HG03439 (cell line): Measurements from ENCODE around the gene SH3BP5L.

Experiments
- ATAC-seq: cut with Tn5 transposase; IDR thresholded peaks from one replicate; pipeline ENCODE4 v1.9.1; 2021; ENCODE audit warnings: mild to moderate bottlenecking, moderate library complexity; ENCODE audit not compliant: unreplicated experiment

Gene SH3BP5L

DNA sequence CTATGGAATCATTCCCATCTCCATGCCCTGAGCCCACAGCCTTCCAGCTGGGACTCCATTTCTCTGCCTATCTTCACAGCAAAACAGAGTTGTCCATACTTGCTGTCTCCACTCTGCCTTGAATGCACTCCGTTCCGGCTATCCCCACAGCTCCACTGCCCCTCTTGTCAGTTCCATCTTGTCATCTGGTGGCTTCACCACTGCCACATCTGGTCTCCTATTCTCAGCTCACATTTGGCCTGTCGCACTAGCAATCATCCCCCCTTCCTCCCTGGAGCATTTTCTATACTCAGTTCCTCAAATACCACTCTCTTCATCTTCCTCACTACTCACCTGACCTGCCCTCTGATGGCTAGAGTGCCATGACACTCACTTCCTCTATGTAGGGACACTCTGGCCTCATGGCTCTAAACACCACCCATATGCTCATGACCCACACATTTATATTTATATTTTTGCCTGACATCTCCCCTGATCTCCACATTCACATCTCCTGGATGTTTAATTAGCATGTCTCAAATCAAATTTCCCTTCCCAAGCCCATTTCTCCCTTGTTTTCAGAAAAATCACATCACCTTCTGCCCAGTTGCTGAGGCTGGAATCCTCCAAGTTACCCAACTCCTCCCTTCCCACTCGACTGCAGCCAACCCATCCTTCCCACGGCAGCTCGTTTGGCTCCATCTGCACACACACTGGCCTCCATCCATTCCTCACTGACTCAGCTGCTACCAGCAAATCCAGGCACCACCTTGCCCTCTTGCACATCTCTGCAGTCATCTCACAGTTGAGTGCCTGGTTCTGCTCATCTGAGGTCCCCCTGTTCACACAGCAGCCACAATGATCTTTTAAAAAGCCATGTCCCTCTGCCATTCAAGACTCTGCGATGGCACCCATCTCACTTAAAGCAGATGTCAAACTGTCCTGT lies 27.0 kb upstream of the SH3BP5L start:
- no peak for ATAC-seq

DNA sequence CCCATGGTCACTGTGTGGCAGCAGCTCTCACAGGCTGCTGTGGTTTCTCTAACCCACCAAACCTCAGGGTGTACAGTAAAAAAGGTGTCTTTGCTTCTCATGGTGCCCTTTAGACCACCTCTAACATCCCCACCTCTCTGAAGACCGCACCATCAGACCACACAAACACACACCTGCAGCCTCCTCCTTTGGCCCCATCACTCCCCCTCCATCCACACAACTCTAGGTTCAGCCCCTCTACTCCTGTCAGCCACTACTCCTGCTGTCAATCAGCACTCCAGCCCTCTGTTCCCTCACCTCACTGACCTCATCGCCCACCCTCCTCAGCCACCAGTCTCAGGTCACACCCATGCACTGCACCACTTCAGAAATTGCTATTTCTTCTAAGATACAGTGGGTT lies 25.7 kb upstream of the SH3BP5L start:
- no peak for ATAC-seq

DNA sequence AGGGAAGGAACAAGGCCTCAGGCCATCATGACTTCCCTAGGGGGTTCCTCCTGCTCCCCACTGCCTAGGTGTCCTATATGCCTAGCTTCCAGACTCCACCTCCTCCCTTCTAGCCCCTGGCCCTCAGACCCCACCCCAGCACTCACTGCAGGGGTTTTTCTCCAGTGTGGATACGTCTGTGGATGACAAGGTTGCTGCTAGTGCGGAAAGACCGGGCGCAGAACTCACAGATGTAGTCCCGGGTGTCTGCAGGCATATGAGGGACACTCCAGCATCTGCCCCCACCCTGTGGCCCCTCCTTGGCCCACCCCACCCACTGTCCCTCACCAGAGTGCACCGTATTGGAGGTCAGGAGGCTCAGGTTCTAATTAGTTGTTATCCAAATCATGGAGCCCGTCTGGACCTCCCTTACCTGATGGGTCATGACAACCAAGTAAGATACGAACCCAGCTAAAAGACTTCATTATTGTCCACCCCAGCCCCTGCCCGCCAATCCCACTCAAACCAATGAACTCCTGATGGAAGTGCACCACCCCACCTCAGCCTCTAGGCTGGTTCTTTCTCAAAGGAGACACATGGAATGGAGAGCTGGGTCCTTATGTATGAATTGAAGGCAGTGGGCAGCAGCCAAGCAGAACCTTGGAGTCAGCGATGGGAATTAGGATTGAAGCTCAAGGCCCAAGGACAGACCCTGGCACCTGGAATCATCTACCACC lies 25.0 kb upstream of the SH3BP5L start:
- ATAC-seq: no peak

DNA sequence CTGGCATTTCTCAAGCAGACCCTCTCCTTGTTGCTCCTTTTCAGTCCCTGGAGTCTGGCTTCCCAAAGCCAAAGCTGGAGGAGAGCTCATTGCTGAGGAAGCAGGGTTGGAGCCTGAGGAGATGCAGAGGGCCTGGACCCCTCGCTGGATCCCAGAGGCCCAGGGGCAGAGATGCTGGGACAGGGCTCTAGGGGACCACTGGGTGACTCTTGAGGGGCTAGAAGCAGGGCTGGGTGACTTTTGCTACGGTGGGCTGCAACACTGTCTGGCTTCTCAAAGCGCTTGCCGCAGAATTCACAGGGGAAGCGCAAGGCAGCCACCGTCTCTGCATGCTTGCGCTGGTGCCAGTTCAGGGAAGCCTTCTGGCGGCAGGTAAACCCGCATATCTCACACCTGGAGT lies 24.4 kb upstream of the SH3BP5L start:
- no peak for ATAC-seq

DNA sequence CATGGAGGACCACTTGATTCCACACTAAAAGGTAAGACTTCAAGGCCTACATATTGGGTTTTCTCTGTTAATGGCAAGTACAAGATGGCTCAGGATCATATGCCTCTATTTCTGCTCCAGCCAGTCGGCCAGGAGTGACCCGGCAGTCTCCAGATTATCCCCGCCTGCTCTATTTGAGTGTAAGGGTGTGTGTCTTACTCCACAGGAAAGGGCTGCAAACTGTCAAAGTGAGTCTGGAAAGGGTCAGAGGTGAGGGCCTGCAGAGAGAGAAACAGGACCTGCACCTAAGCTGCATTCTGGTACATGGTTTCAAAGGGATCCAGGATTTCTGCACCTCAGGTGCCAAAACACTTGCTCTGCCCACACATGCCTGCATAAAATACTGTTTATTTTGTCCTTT lies 23.9 kb upstream of the SH3BP5L start:
- ATAC-seq: no peak

DNA sequence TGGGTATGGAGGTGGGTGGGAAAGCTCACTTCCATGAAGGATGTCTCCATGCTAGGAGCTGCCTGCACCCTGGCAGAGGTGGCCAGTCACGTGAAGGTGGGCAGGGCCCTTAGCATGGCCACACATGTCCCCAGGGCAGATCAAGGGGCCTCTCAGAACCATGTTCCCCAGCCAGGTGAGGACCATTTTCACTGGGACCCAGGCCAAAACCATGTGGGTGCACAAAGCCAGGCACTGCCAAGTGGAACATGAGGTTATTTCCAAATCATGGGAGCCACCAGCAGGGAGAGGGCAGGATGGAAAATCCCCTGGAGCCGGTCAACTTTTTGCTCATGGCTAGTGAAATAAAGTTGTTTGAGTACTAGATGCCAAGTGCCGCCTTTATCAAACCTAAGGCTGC lies 23.4 kb upstream of the SH3BP5L start:
- ATAC-seq: no peak

DNA sequence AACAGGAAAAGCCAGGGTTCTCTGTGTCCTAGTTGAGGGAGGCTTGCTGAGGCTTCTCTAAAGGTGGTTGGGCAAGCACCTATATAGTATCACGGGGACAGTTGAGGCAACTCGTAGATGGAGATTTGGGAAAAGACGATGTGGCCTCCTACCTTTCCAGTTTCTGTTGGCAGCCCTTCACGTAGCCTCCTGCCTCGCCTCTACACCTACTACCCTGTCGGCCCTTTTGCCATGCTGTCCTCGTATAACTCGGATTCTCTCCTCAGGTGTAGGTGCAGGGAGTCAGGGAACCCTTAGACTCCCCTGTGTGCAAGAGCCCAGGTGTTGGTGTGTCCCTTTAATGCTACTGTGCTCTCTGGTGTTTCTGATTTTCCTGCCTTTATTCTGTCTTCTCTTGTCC lies 22.9 kb upstream of the SH3BP5L start:
- no peak for ATAC-seq

DNA sequence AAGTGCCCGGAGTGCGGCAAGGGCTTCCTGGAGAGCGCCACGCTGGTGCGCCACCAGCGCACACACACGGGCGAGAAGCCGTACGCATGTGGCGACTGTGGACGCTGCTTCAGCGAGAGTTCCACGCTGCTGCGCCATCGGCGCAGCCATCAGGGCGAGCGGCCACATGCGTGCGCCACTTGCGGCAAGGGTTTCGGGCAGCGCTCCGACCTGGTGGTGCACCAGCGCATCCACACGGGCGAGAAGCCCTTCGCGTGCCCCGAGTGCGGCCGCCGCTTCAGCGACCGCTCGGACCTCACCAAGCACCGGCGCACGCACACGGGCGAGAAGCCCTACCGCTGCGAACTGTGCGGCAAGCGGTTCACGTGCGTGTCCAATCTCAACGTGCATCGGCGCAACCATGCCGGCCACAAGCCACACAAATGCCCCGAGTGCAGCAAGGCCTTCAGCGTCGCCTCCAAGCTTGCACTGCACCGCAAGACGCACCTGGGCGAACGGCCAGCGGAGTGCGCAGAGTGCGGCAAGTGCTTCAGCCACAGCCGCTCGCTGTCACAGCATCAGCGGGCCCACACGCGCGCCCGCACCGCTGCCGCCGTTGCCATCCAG lies 22.3 kb upstream of the SH3BP5L start:
- no peak for ATAC-seq

DNA sequence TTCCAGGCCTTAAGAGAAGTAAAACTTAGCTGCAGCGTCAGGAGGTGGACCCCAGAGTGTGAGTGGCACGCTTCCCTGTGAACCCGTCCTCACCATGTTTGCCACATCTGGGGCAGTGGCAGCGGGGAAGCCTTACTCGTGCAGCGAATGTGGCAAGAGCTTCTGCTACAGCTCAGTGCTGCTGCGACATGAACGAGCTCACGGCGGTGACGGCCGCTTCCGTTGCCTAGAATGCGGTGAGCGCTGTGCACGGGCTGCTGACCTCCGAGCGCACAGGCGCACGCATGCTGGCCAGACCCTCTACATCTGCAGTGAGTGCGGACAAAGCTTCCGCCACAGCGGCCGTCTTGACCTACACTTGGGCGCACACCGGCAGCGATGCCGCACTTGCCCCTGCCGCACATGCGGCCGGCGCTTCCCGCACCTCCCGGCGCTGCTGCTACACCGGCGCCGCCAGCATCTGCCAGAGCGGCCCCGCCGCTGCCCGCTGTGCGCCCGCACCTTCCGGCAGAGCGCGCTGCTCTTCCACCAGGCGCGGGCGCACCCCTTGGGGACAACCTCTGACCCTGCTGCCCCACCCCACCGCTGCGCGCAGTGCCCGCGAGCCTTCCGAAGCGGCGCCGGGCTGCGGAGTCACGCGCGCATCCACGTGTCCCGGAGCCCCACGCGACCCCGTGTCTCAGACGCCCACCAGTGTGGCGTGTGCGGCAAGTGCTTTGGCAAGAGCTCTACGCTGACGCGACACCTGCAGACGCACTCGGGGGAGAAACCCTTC lies 21.7 kb upstream of the SH3BP5L start:
- no peak for ATAC-seq

DNA sequence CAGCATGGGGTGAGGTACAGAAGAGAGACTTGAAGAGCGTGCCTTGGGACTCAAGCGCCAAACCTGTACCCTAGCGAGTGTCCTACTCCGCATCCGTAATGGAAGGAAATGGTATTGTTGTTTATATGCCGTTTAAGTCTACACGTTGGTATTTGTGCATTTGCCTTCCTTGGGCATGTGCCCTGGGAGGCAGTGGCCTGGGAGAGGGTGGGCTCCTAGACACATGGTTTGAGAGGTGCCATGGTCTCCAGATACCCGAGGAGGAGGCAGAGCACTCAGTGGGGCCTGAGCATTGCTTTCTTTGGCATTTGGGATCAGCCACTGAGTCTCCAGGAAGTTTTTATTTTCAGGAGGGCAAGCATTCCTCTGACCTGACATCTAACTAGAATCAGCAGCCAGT lies 18.8 kb upstream of the SH3BP5L start:
- ATAC-seq: no peak

DNA sequence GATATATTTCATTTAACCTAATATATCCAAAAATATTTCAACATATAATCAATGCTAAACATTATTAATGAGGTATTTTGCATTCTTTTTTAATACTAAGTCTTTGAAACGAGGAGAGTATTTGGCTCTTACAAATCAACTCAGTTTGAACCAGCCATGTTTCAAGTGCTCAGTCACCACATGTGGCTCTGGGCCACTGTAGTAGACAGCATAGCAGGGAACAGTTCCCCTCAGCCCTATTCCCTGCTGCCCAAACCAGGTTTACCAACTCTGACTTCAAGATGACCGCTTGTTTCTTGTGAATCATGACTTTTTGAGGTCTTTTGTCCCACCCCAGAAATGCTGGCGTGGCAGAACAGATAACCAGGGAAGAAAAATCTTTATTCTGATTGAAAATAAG lies 18.0 kb upstream of the SH3BP5L start:
- no peak for ATAC-seq

DNA sequence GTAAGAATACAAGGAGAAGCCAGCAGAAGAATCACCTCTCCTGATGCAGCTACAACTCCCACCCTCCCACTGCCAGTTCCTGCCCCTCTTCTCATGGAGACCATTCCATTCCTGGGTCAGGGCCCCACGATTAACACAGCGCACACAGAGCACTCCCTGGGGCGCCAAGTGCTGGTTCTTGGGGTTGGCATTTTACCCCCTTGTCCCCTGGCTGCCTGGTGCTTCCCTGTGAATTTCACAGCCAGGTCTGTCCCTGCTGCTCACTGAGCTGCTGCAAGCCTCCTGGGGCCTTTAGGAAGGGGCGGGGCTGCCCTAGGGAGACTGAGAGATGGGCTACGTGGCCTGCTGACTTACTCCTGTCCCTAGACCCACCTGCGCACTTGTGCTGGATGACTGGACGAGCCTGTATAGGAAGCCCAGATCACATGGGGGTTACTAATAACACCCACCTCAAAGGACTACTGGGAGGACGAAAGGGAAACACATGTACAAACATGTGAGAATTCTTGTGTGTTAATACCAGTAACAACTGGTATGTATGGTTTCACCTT lies 17.1 kb upstream of the SH3BP5L start:
- ATAC-seq: peak; percentile 35

DNA sequence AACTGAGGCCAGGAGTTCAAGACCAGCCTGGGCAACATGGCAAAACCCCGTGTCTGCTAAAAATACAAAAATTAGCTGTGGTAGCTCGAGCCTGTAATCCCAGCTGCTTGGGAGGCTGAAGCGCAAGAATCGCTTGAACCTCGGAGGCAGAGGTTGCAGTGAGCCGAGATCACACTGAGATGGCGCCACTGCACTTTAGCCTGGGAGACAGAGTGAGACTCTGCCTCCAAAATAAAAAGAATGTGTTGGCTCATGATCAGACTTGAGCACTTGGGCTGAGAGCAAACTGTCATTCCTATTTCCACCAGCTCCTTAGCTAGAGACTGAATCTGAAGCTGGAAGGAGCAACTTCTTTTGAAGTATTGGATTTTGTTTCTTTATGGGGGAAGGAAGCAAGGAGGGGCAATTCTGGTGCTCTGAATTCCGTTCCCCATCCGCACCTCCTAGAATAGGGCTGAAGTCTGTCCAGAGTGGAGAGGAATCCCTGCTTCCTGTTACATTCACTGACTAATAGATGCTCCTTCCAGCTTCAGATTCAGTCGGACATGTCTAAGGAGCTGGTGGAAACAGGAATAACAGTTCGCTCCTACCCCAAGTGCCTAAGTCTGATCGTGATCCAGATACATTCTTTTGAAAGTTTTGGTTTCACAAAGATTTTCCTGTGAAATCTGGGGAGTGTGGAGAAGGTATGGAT lies 16.1 kb upstream of the SH3BP5L start:
- ATAC-seq: no peak

DNA sequence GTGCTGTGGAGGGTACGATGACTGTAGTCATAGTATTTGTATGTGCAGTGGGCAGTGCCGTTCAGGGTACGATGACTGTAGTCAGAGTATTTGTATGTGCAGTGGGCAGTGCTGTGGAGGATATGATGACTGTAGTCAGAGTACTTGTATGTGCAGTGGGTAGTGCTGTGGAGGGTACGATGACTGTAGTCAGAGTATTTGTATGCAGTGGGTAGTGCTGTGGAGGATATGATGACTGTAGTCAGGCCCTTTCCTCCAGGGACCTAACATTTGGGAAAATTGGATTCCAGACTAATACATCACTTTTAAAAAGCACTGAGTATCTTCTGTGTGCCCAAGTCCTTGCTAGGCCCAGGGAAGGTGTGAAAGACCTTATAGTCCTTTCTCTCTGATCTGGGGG lies 15.2 kb upstream of the SH3BP5L start:
- ATAC-seq: no peak

DNA sequence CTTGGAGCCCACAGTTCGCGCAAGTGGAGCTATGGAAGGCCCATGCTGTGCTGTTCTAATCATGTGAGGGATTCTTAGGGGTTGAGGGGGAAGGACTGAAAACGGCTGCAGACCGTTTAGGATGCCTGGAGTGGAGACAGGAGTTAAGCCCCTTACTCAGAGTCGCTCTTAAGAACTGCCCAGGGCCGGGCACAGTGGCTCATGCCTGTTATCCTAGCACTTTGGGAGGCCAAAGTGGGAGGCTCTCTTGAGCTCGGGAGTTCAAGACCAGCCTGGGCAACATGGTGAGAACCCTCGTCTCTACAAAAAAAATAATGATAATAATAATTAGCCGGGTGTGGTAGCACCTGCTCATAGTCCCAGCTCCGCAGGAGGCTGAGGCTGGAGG lies 13.4 kb upstream of the SH3BP5L start:
- ATAC-seq: no peak

DNA sequence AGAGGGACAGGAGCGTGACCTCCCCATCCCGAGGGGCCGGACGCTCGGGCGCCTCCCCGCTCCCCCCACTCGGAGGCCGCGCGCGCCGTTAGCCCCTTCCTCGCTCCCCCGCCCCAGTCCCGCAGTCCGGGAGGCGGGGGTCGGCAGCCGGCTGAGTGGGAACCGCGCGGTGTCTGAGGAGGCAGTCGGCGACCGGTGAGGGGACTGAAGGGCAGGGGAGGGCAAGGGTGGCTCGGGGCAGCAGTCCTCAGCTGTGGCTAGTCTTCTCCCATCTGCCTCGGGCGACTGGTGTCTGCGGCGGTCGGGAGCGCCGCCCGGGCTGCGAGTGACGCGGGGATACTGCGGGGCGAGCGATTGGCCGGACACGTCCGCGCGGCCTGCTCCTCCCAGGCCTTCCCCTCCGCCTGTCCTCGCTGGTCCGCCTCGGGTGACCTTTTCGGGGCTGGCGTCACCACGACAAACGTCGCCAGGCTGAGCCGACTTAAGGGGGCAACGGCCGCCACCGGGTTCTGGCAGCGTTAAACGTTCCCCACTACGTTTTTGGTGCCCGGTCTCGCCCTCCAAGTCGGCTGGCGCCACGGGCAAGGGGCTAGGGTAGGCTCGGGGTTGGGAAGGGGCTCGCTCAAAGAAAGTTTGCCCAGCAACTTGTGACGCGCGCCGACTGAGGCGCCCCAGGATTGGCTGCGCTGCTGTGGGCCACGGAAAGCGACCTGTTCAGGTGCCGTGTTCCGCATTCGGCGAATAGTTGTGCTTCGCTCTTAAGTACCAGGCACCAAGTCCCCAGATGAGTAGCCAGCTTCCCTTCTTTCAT lies 12.8 kb upstream of the SH3BP5L start:
- peak; percentile 62 for ATAC-seq

DNA sequence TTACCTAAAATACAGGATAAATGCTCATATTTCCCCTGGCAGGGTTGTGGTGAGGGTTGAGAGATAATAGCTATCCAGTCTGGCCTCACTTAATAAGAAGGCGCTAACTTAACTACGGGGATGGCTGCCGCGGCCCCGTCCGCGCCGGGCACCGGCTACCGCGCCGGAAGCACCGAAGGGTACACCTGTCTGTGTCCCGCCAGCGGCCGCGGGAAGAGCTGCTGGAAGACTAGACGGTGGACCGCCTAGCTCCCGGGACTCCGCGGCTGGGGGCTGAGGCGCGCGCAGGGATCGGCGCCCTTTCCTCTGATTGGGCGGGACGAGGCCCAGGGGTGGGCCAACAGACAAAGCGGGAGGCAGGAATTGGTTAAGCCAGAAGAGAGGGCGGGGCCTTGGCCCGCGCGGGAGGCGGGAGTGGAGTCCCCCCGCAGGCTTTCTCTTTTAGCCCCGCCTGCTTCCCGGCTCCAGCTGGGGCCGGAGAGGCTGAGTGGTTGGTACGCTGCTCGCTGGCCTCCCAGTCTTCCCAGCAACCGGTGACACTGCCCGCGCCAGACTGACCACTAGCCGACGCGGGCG lies 12.2 kb upstream of the SH3BP5L start, which contains the start of gene ZNF672:
Gene ZNF672 (plus strand): TSS at position 444 of the 576 bp plus-strand sequence. CDS start 9,051 bp downstream, outside the sequence.
- peak; percentile 84 for ATAC-seq

DNA sequence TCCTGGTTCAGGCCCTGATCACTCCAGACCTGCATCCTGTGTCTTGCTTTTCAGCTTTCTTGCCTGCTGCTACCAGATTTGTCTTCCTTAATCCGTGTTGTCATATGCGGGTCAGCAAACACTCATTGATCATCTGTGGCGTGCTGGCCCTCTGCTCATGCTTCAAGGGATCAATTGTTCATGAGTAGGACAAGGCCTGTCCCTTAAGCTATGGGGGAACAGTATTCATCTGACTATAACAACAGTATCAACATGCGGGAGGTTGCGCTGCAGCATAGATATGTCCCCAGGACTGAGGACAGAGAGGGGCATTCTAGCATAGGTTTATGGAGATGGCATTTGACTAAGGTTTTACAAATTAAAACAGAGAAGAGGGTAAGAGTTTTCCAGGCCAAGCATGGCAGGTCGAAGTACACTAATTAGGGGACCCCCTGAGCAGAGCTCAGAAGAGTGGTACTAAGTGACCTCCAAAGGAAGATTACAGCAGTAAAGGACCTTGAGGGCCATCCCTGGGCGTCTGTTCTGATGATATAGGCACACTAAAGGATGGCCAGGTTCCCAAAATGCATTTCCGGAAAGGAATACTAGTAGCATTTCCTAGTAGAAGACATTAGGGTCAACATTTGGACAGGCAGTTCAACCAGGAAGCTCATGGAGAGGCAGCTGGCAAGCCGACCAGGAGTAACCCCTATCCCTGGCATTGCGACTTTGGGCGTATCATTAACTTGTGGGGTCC lies 11.5 kb upstream of the SH3BP5L start:
- ATAC-seq: no peak
